Activated CD8-positive, alpha-beta T cell treated with anti-CD3 and anti-CD28 coated beads for 36 hours (primary cell): ENCODE data around the gene FAM47C. TPM values are rescaled to one million over a fixed set of nuclear protein-coding genes. Genes with fewer than 3 reads are reported as not detected.
"Not testable (repeated sequence)": the region's sequence is repeated elsewhere in the genome, so short reads cannot be mapped to it uniquely, and the experiment has no call there.

Source experiments
- ATAC-seq: fragments of 200-7000 bp; cut with Tn5 transposase; one replicate; pipeline ENCODE4 v1.10.0; 2021; ENCODE audit warnings: mild to moderate bottlenecking, moderate library complexity
- CTCF ChIA-PET: fragments of 350-600 bp; sonication (Branson Sonifier 250); formaldehyde crosslinking; loops from one replicate; lab custom pipeline; 2021; ENCODE audit warnings: antibody characterized with exemption; lab: Charles Lee
- POLR2A ChIA-PET: fragments of 350-600 bp; sonication (Branson Sonifier 250); formaldehyde crosslinking; loops from one replicate; lab custom pipeline; 2021; ENCODE audit warnings: antibody characterized with exemption; lab: Charles Lee
- DNase-seq: peaks from one replicate; pipeline ENCODE4 v3.0.0-alpha.2; 2020
- H3K27ac Mint-ChIP-seq: one replicate; pipeline ENCODE4 v1.8.0; 2021; ENCODE audit warnings: mild to moderate bottlenecking, mixed read lengths
- H3K27me3 Mint-ChIP-seq: one replicate; pipeline ENCODE4 v1.8.0; 2021; ENCODE audit warnings: mixed read lengths
- H3K36me3 Mint-ChIP-seq: one replicate; pipeline ENCODE4 v1.8.0; 2021; ENCODE audit warnings: low read depth, mixed read lengths
- H3K4me1 Mint-ChIP-seq: one replicate; pipeline ENCODE4 v1.8.0; 2021; ENCODE audit warnings: low read depth, mixed read lengths
- H3K4me3 Mint-ChIP-seq: one replicate; pipeline ENCODE4 v1.8.0; 2021; ENCODE audit warnings: mild to moderate bottlenecking, moderate library complexity, mixed read lengths
- H3K9me3 Mint-ChIP-seq: one replicate; pipeline ENCODE4 v1.8.0; 2021; ENCODE audit warnings: mixed read lengths
- intact Hi-C: fragments of 100-400 bp; cut with micrococcal nuclease; formaldehyde crosslinking; loops from one replicate; pipeline ENCODE4 v1.10.0; 2022
- total RNA-seq, 2 experiments: library from RNA; stranded (reverse); gene quantifications; one replicate each; pipeline ENCODE4 v1.2.3, GENCODE V29; 2021
- TF ChIP-seq, protein P1 (sequence below): fragments of 200-600 bp; IDR thresholded peaks from one replicate; pipeline ENCODE4 v1.8.0; 2022; ENCODE audit warnings: antibody characterized with exemption, mild to moderate bottlenecking

Gene FAM47C
- total RNA-seq, 2 experiments from 2014 or later = not detected

DNA sequence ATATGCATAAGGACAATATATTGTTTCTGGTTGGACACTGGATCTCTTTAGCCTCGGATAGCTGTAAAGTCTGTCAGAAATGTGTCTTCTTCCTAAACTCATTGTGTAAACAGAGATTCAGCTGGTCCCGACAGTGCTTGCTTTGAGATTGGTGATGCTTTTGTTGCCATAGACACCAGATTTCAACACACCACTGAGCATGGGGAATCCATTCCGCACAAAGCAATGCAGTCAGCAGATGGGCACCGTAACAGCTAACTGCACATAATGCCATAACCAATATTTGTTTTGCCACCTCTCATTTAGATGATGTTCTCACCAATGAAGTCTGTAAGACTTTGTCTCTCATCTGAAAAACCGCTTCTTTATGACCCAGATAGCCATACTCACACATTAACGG is 33.3 kb upstream of the FAM47C start:
- DNase-seq (no peak), ATAC-seq (no peak)
- Mint-ChIP-seq H3K27me3 (no peaks in the 10 kb centered on the region), H3K9me3 (no peaks in the 10 kb centered on the region), H3K4me1 (no peaks in the 10 kb centered on the region), H3K27ac (no peak overlapping the region), H3K36me3 (no peaks in the 10 kb centered on the region), H3K4me3 (no peak overlapping the region)
- intact Hi-C loops = no loop called here
- CTCF ChIA-PET = no interaction called here
- TF ChIP-seq, protein P1, sequence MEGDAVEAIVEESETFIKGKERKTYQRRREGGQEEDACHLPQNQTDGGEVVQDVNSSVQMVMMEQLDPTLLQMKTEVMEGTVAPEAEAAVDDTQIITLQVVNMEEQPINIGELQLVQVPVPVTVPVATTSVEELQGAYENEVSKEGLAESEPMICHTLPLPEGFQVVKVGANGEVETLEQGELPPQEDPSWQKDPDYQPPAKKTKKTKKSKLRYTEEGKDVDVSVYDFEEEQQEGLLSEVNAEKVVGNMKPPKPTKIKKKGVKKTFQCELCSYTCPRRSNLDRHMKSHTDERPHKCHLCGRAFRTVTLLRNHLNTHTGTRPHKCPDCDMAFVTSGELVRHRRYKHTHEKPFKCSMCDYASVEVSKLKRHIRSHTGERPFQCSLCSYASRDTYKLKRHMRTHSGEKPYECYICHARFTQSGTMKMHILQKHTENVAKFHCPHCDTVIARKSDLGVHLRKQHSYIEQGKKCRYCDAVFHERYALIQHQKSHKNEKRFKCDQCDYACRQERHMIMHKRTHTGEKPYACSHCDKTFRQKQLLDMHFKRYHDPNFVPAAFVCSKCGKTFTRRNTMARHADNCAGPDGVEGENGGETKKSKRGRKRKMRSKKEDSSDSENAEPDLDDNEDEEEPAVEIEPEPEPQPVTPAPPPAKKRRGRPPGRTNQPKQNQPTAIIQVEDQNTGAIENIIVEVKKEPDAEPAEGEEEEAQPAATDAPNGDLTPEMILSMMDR = no peak
- POLR2A ChIA-PET = no interaction called here

DNA sequence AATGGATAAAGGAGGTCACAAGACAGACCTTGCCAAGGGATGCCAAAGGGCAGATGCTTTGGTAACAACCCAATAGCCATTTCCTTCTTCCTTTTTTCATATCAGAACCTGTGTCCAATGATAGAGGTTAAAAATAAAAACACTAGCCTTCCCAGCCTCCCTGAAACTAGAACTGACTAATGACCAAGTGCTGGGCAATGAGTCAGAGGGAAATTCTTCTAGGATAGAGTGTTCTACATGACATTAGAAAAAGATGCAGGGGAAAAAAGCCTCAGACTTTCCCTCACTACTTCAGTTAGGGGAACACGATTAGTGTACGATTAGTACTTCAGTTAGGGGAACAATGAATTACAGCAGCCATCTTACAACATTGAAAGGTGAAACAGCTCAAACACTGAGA is 29.3 kb upstream of the FAM47C start:
- H3K4me3 Mint-ChIP-seq = no peak overlapping the region
- H3K9me3 Mint-ChIP-seq = no peaks in the 10 kb centered on the region
- TF ChIP-seq, protein P1 = no peak
- ATAC-seq (no peak), DNase-seq (no peak)
- no peaks in the 10 kb centered on the region for H3K36me3 Mint-ChIP-seq
- intact Hi-C loops = no loop called here
- no peaks in the 10 kb centered on the region for H3K4me1 Mint-ChIP-seq
- peaks cover 2% of the 10 kb centered on the region for H3K27me3 Mint-ChIP-seq
- ChIA-PET CTCF (no interaction called here), POLR2A (no interaction called here)
- no peak overlapping the region for H3K27ac Mint-ChIP-seq

DNA sequence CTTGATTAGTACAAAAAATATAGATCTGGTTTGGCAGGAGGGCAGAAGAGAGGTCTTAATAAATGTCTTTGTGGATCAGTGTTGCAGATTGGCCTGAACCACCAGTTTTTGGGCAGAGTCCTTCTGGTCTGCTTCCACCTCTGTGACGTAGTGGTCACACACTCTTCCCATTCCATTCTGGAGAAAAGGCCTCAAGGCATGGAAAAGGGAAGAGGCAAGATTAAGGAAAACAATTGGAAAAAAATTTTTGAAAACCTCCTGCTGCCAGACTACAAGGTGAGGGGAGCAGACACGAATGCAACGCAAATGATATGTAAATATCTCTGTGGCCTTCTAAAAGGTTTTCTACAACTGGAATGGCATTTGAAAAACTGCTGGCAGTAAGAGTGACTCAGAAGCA is 24.3 kb upstream of the FAM47C start:
- Mint-ChIP-seq H3K36me3 (no peaks in the 10 kb centered on the region), H3K4me3 (no peak overlapping the region), H3K27me3 (peaks cover 8% of the 10 kb centered on the region), H3K27ac (no peak overlapping the region), H3K9me3 (peaks cover 2% of the 10 kb centered on the region), H3K4me1 (peaks cover 2% of the 10 kb centered on the region)
- CTCF ChIA-PET = no interaction called here
- no peak for DNase-seq
- TF ChIP-seq, protein P1 = no peak
- intact Hi-C loops = no loop called here
- no peak for ATAC-seq
- POLR2A ChIA-PET = no interaction called here

DNA sequence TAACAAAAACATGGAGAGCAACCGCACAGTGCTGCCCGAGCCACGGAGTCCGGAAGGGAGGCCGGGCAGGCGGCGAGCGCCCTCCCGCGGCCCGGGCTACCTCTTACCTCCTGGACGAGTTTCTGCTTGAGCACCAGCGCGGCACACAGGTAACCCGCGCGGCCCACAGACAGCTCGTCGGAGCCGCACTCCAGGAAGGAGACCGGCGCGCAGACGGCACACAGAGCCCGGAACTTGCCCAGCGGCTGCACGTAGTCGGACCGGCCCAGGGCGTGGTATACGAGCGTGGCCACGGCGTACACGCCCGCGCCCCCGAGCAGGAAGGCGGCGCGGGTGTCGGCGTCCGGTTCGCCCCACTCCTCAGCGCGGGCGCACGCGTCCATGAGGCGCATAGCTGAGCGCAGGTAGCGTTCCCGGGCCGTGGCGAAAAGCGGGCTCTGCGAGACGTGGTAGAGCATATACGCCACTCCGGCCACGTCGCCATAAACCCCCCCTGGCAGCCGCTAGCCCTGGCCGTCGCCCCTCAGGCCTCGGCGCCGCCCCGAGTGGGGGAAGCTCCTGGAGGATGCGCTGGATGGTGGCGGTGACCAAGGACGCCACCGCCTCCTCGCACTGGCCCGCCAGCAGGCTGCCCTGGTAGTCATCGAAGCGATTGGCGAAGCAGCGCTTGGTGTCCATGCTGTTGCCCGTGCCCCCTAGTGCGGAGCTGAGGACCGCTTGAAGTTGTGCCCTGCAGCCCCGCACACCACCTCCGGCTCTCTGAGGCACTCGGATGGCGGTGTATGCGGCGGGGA is 22.6 kb upstream of the FAM47C start:
- H3K36me3 Mint-ChIP-seq, intact Hi-C loops, H3K9me3 Mint-ChIP-seq, H3K4me1 Mint-ChIP-seq, CTCF ChIA-PET, H3K27ac Mint-ChIP-seq, POLR2A ChIA-PET, ATAC-seq, DNase-seq, H3K4me3 Mint-ChIP-seq, H3K27me3 Mint-ChIP-seq: not testable (repeated sequence)

DNA sequence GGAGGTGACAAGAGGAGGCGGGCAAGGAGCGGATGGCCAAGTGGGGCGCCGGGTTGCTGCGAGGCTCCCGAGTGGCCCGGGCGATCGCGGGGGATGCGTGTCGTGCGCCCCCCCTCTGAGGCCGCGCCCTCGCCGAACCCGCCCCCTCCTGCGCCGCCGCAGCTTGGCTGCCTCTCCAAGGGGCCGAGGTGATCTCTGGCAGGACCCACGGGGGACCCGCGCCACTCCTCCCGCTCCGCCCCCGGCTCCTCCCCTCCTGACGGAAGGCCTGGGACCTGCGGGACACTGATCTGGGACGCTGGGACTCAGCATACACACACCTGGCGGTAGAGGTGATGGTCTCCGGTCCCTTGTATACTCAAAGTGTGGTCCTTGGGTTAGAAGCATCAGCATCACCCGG is 21.9 kb upstream of the FAM47C start:
- POLR2A ChIA-PET = no interaction called here
- Mint-ChIP-seq H3K4me3 (no peak overlapping the region), H3K9me3 (peaks cover 2% of the 10 kb centered on the region), H3K4me1 (peaks cover 2% of the 10 kb centered on the region), H3K27me3 (peaks cover 8% of the 10 kb centered on the region), H3K36me3 (no peaks in the 10 kb centered on the region), H3K27ac (no peak overlapping the region)
- ATAC-seq = no peak
- DNase-seq = no peak
- TF ChIP-seq, protein P1 = no peak
- intact Hi-C loops = no loop called here
- CTCF ChIA-PET = no interaction called here

DNA sequence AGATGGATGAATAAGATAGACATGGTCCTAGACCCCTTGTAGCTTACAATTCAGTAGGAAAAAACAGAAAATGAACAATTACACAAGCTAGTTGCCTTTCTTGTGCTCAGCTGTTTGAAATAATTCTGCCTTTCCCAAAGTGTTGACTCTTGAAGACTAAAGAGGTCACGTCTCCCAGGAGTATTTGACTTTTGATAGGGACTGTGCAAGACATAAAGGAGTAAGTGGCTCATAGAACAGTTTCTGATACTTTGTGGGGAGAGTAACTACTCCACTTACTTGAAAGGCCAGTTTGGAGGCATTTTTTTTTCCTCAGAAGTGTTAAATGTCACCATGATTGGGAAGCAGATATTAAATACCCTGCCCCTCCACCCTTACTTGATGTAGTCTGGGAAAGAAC is 21.0 kb upstream of the FAM47C start:
- ATAC-seq, H3K36me3 Mint-ChIP-seq, H3K27me3 Mint-ChIP-seq, H3K9me3 Mint-ChIP-seq, H3K4me1 Mint-ChIP-seq, H3K4me3 Mint-ChIP-seq, DNase-seq, CTCF ChIA-PET, POLR2A ChIA-PET, H3K27ac Mint-ChIP-seq, intact Hi-C loops: not testable (repeated sequence)
